GM19193 (cell line): ENCODE measurements around the gene MSX1.

Experiments used
- POLR2A ChIP-seq: IDR thresholded peaks from 4 replicates; pipeline ENCODE4 v1.6.1; 2011; ENCODE audit not compliant: insufficient read depth, insufficient read length; ENCODE audit errors: extremely low read depth

Gene MSX1

GRCh38 chr4:4859799-4860599 lies 534 bp downstream of the MSX1 start:
- TF ChIP-seq POLR2A = no peak

DNA sequence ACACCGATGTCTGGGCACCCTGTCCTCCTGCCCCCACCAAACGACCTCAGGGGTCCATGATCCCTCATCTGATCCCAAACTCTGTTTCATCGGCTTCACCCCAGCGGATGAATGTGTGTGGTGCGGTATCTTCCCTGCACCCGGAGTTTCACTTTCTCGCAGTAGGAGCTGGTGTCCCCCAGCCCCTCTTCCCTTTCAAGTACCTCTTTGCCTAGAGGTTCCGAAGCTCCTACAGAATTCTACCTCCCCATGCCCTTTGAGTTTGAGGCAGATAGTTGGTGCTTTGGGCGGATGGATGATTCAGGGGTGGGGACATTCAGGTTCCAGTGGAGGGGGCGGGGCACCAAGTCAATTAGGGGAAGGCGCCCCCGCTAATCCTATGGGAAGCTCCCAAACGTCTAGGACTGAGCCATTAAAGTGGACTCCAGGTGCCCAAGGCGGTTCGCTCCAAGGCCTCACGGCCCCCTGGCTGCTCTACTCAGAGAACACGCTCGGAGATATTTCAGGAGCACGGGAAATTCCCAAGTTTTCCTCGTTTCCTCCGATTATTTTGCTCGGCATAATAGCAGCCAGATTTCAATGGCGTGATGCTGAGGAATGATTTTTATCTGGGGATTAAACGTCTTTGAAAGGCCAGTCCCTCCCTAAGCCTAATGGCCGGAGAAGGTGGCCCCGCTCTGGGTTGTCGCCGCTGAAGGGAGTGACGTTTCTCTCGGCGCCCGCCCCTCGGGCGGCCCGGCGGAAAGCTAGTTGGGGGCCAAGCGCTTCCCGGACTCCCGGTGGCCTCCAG lies 1.3 kb downstream of the MSX1 start:
- no peak for TF ChIP-seq POLR2A

GRCh38 chr4:4861390-4862018 lies 2.0 kb downstream of the MSX1 start:
- TF ChIP-seq POLR2A = no peak

GRCh38 chr4:4862071-4862551 lies 2.6 kb downstream of the MSX1 start:
- no peak for TF ChIP-seq POLR2A

GRCh38 chr4:4862665-4863482 lies 3.4 kb downstream of the MSX1 start:
- no peak for TF ChIP-seq POLR2A

DNA sequence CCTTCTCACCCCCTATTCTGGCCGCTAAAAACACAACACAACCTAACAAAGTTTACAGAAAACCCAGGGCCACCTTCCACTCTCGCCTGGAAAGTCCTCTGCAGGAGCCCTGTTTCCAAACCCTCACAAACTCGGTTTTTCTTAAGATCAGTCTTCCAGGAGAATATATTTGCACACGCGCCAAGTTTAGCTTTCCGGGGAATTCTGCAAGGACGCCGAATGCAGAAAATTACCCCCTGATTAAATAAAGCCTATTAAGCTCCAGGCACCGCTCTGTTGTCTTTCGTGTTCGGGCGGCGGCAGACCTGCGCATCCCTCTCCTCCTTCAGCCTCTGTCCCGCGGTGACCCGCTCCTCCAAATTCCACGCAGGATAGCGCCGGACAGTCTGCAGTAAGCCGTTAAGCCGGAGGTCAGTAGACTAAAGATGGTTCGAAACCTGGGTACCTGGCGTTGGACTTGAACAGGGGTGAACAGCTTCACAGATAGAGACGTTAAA lies 5.0 kb downstream of the MSX1 start:
- TF ChIP-seq POLR2A = no peak

DNA sequence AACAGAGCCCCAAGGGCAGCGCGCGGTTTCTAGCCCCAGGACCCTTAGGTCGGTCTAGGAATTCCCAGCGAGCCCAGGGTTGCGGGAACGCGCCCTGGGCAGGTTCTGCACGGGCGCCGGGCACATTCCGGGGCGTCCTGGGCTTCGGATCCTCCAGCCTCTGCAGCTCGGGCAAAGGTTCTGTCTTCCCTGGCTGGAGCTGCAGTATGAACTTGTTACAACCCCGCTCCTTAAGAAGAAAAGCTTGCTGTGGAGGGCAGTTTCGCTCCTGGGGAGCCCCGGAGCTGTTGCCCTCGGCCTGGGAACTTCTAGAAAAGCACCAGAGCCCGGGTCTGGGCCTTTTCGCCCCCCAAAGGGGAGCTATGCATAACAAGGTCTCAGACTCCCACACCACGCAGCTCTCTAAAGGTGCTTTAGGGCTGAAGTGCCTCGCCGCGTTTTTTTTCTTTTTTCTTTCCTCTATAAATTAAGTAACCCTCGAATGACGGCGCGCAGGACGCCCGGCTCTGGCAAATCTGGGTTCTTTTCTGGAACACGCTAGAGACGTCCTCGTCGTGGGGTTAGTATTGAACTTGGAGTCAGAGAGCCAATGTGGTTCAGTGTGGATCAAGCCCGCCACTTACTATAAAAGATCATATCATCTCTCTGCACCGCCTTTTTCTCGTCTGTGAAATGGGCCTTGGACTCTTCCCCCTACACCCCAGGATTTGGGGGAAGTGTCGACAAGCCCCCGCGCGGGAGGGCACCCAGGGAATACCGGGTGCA lies 5.7 kb downstream of the MSX1 start:
- no peak for TF ChIP-seq POLR2A

GRCh38 chr4:4865705-4866123 lies 6.2 kb downstream of the MSX1 start:
- no peak for TF ChIP-seq POLR2A

- TF ChIP-seq POLR2A = no peak
Observed at GRCh38 chr4:4866124-4866865, 6.8 kb downstream of the MSX1 start.

DNA sequence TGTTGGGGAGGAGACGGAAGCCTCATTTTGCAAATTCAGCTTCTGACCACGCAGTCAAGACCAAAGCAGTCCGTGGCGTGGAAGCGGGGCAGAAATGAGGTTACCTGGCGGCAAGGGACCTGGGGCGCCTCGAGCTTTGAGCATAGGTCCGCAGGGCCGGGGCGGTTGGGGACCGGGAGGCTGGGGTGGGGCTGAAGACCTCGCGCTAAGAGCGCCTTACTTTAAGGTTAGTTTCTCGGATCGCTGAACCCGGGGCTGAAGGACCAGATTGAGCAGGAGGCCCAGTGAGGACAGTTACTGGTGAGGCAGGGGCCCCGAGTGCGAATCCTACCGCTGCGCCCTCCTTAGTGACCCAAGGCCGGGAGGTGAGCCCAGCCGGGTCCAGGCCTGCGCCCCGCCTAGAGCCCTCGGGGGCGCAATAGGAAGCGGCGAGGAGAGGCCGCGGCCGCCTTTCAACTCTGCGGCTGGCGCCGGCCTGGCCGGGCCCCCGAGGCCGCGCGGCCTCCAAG lies 7.5 kb downstream of the MSX1 start:
- TF ChIP-seq POLR2A = no peak

DNA sequence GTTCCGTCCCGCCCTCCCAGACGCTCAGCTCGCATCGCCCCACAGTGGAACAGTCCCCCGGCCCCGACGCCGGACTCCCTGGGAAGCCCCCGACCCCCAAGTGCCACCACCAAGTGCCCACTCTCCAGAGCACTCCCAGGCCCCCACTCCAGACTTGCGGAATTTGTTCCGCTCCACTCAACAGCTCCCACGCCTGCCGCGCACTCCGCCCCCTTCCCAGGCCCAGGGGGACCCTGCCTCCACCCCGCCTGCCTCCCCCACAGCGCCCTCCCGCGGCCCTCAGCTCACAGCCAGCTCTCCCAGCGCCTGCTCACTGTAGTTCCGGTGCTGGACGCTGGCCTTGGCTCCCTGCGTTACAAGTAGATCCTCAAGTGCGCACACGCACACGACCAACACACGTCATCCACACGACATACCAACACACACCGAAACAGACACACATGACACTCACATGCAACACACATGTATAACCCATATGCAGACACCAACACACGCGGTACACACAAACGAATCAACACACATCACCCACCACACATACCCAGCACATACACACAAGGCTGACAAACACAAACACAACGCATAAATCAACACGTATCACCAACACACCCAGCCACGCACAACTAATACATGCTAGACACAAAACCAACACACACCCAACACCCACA lies 8.0 kb downstream of the MSX1 start:
- TF ChIP-seq POLR2A = no peak

GRCh38 chr4:4868040-4868757 lies 8.7 kb downstream of the MSX1 start:
- no peak for TF ChIP-seq POLR2A
